Smooth muscle cell of trachea (primary cell): ENCODE data around the gene NUP50. TPM values are rescaled to one million over a fixed set of nuclear protein-coding genes. Genes with fewer than 3 reads are reported as not detected.

Experiments used
- total RNA-seq: library from RNA; depleted of rRNA; stranded (reverse); fragments of >200 nt; gene quantifications from 2 replicates; pipeline ENCODE4 v1.2.1, GENCODE V29; 2014

NUP50 gene, protein sequence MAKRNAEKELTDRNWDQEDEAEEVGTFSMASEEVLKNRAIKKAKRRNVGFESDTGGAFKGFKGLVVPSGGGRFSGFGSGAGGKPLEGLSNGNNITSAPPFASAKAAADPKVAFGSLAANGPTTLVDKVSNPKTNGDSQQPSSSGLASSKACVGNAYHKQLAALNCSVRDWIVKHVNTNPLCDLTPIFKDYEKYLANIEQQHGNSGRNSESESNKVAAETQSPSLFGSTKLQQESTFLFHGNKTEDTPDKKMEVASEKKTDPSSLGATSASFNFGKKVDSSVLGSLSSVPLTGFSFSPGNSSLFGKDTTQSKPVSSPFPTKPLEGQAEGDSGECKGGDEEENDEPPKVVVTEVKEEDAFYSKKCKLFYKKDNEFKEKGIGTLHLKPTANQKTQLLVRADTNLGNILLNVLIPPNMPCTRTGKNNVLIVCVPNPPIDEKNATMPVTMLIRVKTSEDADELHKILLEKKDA
- total RNA-seq: 38.0 and 41.2 TPM in 2 replicates

DNA sequence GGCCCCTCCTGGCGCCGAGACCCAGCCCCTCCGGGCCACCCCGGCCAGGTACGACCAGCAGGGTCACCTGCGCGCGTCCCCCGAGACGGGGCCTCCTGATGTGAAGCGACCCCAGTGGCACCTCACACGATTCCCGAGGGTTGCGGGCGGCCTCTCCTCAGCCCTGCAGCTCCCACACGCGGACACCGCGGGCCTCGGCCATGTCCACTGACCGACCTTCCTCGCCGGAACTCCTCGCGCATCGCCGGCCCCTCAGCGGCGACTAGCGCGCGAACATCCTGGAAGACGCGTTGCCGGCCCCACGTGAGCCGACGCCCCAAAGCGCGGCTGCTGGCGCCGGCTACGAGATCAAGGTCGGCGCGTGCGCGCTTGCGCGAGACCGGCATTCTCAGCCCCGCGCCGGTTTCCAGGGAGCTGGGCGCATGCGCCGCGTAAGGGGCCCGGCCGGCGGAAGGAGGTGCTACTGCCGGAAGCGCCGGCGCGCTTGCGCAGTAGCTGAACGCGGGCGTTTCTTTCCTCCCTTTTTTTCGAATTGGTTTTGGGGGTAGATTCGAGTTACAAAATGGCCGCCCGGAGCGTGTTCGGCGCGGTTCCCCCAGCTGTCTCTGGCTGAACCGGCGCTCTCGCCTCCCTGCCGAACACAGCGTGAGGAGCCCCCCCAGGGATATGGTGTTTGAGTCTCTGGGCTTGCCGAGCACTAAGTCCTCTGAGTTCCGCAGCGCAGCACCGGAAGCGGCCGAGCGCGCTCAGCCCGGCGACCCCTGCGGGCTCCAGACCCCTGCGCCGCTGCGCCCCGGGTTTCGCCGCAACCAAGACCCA is at the start of gene NUP50:
Gene NUP50 (plus strand): TSS at position 475 of the 819 bp plus-strand sequence. CDS start 4,253 bp downstream, outside the sequence.

Other genes starting within 250 kb of the NUP50 start
- not detected in 2 replicates for gene PHF21B, start 153.9 kb upstream of the NUP50 start, total RNA-seq
- gene KIAA0930, start 77.0 kb downstream of the NUP50 start, total RNA-seq: 25.0 and 67.6 TPM in 2 replicates
- gene UPK3A, start 121.0 kb downstream of the NUP50 start, total RNA-seq: not detected in 2 replicates
- gene FAM118A, start 146.0 kb downstream of the NUP50 start, total RNA-seq: 19.8 and 30.1 TPM in 2 replicates
- not detected in 2 replicates for gene SMC1B, start 249.7 kb downstream of the NUP50 start, total RNA-seq
- under 0.01 and 1.2 TPM in 2 replicates for gene RIBC2, start 249.8 kb downstream of the NUP50 start, total RNA-seq